ENCODE measurements around the gene MYLK4. TPM values are rescaled to one million over a fixed set of nuclear protein-coding genes. Genes with fewer than 3 reads are reported as not detected.

MYLK4 gene
- total RNA-seq, 1 donor from 2014 or later: 0.65 TPM

GRCh38 chr6:2760882-2761842, 10.4 kb upstream of the MYLK4 start:
- peak; percentile 64 for TF ChIP-seq CTCF (conservative IDR thresholded peaks at IDR 0.05)
- Mint-ChIP-seq H3K4me1 (ENCODE audit: unreplicated experiment) (peaks cover 8% of the 10 kb centered on the region), H3K4me3 (no peak overlapping the region), H3K36me3 (no peaks in the 10 kb centered on the region), H3K27ac (no peak overlapping the region), H3K27me3 (no peaks in the 10 kb centered on the region), H3K9me3 (no peaks in the 10 kb centered on the region)
- no peak for DNase-seq (ENCODE audit: extremely low spot score, unreplicated experiment)

- Mint-ChIP-seq H3K36me3 (no peaks in the 10 kb centered on the region), H3K27me3 (peaks cover 3% of the 10 kb centered on the region), H3K9me3 (no peaks in the 10 kb centered on the region), H3K27ac (no peak overlapping the region), H3K4me1 (ENCODE audit: unreplicated experiment) (peaks cover under 1% of the 10 kb centered on the region), H3K4me3 (no peak overlapping the region)
- no peak for TF ChIP-seq CTCF (conservative IDR thresholded peaks at IDR 0.05)
- DNase-seq (ENCODE audit: extremely low spot score, unreplicated experiment): no peak
These were observed 8.3 kb upstream of the MYLK4 start for GRCh38 chr6:2758980-2759379.

- no peaks in the 10 kb centered on the region for H3K36me3 Mint-ChIP-seq
These were observed 6.0 kb upstream of the MYLK4 start for GRCh38 chr6:2756687-2757224.

GRCh38 chr6:2756241-2756640, 5.5 kb upstream of the MYLK4 start:
- TF ChIP-seq CTCF (conservative IDR thresholded peaks at IDR 0.05): no peak
- peaks cover 3% of the 10 kb centered on the region for H3K27me3 Mint-ChIP-seq
- H3K4me3 Mint-ChIP-seq: no peak overlapping the region
- no peak overlapping the region for H3K27ac Mint-ChIP-seq
- H3K9me3 Mint-ChIP-seq: no peaks in the 10 kb centered on the region
- DNase-seq (ENCODE audit: extremely low spot score, unreplicated experiment): no peak
- no peaks in the 10 kb centered on the region for H3K4me1 Mint-ChIP-seq (ENCODE audit: unreplicated experiment)
- no peaks in the 10 kb centered on the region for H3K36me3 Mint-ChIP-seq

More at GRCh38 chr6:2756687-2757224, 6.0 kb upstream of the MYLK4 start:
- Mint-ChIP-seq H3K27me3 (peaks cover 3% of the 10 kb centered on the region), H3K9me3 (no peaks in the 10 kb centered on the region), H3K27ac (no peak overlapping the region), H3K4me3 (no peak overlapping the region), H3K4me1 (ENCODE audit: unreplicated experiment) (no peaks in the 10 kb centered on the region)
- no peak for DNase-seq (ENCODE audit: extremely low spot score, unreplicated experiment)
- TF ChIP-seq CTCF (conservative IDR thresholded peaks at IDR 0.05): no peak

- H3K27ac Mint-ChIP-seq: no peak overlapping the region
- DNase-seq (ENCODE audit: extremely low spot score, unreplicated experiment): no peak
These were observed 4.7 kb upstream of the MYLK4 start for GRCh38 chr6:2755456-2755855.

More at GRCh38 chr6:2755456-2755855, 4.7 kb upstream of the MYLK4 start:
- Mint-ChIP-seq H3K4me3 (no peak overlapping the region), H3K36me3 (no peaks in the 10 kb centered on the region), H3K9me3 (no peaks in the 10 kb centered on the region), H3K4me1 (ENCODE audit: unreplicated experiment) (no peaks in the 10 kb centered on the region), H3K27me3 (peaks cover 3% of the 10 kb centered on the region)
- TF ChIP-seq CTCF (conservative IDR thresholded peaks at IDR 0.05): no peak

All from type B pancreatic cell (in vitro differentiated cells).